Myocyte (in vitro differentiated cells): ENCODE data around the gene VEGFC. TPM values are rescaled to one million over a fixed set of nuclear protein-coding genes. Genes with fewer than 3 reads are reported as not detected.

Experiments
- DNase-seq: peaks from one replicate; pipeline ENCODE4 v3.0.0-alpha.2; 2012; ENCODE audit warnings: low read depth
- polyA plus RNA-seq: library from polyadenylated mRNA; unstranded; fragments of >200 nt; gene quantifications from one replicate; pipeline ENCODE4 v1.2.1, GENCODE V29; 2012; ENCODE audit warnings: missing spikeins
- total RNA-seq: library from RNA; depleted of rRNA; stranded (reverse); fragments of >200 nt; gene quantifications from 2 replicates; pipeline ENCODE4 v1.2.3, GENCODE V29; 2014

VEGFC gene
- 8.1 and 13.0 TPM in 2 replicates for total RNA-seq
- 13.4 TPM for polyA plus RNA-seq

DNA sequence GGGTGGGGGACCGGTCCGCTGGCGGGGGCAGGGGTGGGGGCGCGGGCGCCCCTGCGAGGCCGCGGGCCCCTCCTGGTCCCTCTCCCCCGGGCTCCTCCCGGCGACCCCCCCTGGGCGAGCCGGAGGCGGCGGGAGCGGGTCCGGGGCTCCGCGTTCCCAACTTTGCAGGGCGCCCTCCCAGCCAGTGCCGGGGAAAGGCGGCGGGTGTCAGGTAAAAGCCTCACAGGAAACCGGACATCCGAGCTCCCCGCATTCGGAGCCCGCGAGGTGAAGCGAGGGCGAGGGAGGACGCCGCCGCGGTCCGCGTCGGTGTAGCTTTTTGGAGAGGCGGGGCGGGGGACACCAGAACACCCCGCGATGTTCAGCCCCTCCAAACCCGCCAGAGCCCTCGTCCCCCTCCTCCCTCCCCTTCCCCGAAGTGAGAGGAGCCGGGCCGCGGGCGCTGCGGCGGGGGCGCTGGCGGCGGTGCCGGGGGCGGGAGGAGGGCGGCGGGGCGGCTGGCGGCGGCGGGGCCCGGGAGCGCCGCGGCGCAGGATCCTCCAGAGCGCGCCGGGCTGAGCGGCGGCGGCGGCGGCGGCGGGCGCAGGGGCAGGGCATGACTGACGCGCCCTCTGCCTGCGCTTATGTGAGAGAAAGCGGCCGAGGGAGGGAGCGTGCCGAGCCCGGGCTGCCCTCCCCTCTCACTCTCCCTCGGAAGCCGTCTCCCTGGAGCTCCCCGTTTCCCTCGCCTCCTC lies at the start of gene VEGFC:
Gene VEGFC, minus strand, starts transcription at position 597 of the 734 bp plus-strand sequence. CDS start 611 bp downstream, outside the sequence.
- DNase-seq = peak; percentile 84

- no peak for DNase-seq
Measured at GRCh38 chr4:176841711-176842112, 49.0 kb upstream of the VEGFC start.

- peak; percentile 72 for DNase-seq
Measured at GRCh38 chr4:176840166-176840565, 47.4 kb upstream of the VEGFC start.

DNA sequence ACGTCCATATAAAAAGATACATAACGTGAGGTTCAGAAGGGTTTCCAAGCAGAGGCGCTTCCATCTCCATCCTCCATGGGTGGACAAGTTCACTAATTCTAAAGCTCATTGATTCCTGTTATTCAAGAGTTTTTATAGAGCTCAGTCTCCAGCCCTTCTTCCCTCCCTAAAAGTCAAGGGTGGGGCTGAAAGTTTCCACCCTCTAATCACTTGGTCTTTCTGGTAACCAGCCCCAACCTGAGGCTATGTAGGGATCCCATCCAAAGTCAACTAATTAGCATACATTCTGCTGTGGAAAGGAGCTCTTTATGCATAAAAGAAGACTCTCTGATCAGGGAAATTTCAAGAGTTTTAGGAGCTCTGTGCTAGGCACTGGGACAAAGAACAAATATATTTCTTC lies 46.9 kb upstream of the VEGFC start:
- DNase-seq = no peak

DNA sequence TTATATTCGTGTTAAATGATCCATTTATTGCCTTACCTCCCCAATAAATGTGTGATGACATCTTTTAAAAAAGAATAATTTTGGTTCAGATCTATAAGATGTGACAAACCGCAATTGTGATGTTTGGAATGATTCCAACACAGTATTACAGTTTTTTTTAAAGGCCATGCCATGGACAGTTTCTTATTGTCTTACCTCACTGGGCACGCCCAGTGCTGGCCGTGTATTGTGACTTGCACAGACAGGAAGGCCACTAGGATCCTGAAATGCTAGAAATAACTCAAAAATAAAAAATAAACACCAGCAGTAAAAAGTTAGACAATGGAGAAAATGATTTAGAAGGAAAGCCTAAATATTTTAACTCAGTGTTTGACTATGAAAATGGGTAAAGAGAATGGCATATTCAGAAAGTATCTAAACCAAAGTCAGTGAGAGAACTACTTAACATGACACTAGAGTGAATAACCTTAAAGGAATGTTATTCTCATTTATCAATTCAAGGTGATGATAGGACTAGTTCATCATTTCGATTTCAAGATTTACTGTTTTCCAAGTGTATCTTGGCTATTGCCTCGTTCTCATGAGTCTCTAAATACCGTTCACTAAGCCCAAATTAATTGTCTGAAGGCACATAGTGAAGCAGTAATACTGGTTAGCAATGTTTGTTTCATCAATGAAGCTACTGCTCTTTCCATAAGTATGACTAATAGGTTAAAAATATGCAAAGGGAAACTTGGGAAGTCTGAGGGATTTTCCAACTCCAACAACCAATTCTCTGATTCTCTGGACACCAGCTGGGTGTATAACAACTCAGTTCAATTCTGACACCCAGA lies 46.1 kb upstream of the VEGFC start:
- DNase-seq = peak; percentile 49

DNA sequence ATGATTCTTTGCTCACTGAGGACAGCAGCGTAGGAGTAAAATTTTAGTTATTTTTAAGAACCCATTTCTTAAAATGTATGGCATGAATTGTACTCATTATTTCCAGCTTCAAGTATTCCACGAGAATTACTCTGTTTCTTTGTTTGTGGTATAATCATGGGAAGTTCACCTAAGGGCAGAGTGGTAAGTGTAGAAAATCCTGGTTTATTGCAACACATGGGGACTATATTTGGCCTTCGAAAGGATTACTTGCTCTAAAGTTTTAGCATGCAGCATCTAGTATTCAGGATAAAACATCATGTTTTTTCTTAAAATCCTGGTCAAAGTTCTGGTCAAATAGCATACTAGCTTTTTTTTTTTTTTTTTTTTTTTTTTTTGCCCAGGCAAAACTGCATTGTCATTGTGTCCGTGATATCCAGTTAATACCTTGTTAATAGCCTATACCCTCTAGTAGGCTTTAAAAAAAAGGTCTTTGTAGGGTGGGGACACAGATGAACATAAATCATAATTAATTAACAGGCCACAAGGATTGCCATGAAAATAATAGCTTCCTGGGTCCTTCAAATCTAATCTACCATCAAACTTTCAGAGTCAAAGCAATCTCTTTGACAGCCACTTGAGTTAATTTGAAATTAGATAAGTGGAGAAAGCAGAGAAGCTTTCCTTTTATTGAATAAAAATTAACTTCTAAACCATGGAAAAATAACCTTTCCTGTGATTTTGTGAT lies 44.6 kb upstream of the VEGFC start:
- peak; percentile 62 for DNase-seq

- no peak for DNase-seq
Measured at GRCh38 chr4:176834531-176834930, 41.8 kb upstream of the VEGFC start.

DNA sequence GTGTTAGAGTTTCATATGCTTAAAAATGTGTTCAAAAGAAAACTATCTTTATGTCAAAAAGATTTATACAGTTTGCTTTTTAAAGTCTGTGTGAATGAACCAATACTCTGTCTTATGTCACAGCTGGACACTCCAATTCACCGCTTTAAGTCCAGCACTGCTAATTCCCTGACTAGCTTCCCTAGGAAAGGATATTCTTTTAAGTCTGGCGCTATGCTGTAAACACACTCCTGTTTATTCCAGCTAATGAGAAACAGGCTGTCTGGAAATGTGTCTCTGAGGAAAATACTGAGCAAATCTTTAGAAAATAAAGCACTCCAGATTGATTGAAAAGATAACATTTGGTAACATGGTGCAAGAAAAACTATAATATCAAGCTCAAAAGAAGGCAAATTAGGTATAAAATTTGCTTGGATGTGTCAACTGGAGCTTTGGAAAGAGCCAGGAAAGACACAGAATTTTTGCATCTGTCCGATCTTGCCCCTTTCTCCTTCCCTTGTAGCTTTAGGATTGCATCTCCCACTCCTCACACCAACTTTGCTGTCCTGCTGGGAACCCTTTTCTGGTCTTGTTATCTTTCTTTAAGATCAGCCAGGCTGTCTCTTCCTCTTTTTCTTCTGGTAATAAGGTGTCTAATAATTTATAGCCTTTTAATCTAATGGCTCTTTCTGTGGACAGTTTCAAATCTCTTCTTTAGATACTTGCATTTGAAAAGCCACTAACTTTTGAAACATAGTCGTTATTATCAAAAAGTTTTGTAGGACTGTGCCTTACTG lies 40.9 kb upstream of the VEGFC start:
- DNase-seq = no peak

DNA sequence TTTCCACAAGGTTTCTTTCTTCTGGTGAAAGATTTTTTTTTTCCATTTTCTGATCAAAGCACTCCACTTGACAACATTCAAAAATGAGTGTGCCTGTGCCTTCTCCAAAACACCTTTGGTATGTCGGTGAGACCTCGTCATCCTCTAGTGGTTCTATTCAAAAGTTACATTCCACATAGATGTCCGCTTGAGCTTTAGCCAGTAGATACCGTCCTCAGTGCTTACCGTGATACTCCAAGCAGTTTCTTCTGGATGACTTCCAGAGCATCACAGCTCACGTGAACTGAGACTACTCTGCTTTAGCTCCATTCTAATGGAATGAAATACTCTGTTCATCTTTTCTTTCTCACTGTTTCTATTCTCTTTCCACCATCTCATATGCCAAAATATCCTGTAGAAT lies 38.2 kb upstream of the VEGFC start:
- DNase-seq = no peak

GRCh38 chr4:176825586-176825985 lies 32.9 kb upstream of the VEGFC start:
- DNase-seq = no peak

DNA sequence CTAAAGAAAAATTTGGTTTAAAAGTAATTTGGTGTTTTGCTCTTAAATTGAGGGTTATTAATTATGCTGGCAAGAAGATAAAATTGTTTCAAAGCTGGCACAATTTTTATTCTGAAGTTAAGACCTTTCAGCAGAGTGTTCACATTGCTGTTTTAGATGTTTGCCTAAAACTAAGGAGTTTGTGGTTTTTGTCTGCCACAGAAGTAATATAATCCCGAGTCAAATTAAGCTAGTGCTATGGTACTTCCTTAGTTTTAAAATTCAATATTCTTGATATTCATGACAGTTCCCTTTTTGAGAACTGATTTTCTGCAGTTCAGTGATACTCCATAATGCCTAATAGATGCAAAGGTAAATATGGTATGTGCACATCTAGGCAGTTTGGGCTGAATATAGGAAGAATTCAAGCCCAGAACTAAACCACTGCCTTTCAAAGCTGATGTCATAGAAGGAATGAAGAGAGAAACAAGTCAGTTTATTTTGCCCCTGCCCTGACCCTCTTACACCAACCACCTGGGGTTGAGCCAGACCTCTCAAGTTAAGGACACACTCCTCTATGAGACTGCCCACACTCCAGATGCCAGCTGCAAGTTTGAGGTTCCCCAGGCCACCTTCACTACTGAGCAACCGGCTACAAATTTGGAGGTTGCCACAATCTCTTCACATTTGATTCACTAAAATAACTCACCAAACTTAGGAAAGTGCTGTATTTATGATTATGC lies 32.1 kb upstream of the VEGFC start:
- DNase-seq = peak; percentile 76

DNA sequence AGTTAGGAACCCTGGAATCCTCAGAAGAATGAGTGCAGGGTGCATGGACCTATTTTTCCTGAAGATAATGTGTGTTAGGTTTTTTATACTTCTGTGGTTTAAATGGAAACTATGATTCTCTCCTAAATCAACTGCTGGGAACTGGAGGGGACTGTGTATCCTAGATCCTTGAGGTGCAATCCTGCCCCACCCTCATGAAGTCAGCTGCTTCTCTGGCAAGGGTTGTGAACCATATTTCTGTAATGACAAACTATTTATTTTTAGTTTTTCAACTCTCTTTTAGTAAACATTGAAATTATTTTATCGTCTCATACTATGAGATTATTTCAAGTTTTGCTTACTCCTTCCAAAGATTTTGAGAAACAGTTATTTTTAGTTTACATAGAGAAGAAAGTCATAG lies 25.8 kb upstream of the VEGFC start:
- peak; percentile 65 for DNase-seq

- DNase-seq = no peak
Measured at GRCh38 chr4:176817204-176817603, 24.5 kb upstream of the VEGFC start.

GRCh38 chr4:176814770-176815169 lies 22.0 kb upstream of the VEGFC start:
- DNase-seq = no peak

GRCh38 chr4:176810481-176811249 lies 17.9 kb upstream of the VEGFC start:
- no peak for DNase-seq

DNA sequence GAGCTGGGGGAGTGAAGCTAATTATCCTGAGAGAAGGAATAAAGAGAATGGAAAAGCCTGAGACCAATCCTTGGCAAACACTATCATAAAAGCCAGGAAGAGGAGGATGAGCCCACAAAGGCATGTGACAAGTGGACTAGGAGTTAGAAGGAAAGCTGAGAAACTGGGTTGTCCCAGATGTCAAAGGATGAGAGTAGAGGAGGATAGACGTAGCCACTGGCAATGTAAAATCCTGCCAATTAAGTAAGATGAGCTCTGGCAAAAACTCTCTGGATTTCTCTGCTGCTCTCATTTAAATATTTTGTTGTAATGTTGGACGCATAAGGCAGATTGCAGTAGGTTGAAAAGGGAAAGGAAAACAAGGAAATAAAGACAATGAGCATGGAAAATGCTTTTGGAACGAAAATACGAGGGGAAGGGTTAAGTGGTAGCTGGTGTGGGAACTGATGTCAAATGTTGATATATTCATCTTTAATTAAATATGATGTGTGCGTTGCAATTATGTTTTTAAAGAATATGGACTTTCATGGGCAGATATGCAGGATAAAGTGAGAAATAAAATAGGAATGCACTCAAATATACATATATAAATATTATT lies 14.2 kb upstream of the VEGFC start:
- no peak for DNase-seq

- peak; percentile 47 for DNase-seq
Measured at GRCh38 chr4:176805155-176805554, 12.4 kb upstream of the VEGFC start.

DNA sequence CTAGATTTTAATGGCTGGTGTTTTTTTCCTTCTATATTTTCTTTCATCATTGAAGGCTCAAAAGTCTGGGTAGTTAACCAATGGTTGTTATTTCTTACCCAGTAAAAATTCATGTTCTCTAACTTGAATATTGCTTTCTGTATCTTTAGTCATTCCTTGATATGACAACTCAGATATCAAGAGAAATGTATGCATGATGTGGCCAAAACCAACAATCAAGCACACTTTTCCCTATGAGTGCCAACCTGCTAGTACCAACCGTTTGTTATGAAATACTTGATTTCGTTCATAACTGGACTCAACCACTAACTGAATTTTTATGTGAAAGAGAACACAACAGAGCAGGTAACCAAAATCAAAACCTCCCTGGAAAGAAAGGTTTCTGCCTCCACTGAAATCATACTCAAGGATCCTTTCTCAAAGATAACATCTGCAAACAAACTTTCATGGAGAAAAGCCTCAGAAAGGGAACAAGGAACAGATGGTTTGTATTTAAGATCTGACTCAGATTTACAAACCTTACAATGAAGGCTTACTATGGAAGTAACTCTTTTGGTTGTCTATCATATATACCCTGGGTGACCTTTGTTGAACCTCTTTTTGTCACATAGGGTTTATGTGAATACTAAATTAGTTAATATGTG lies 8.3 kb upstream of the VEGFC start:
- no peak for DNase-seq

GRCh38 chr4:176799653-176800052 lies 6.9 kb upstream of the VEGFC start:
- DNase-seq = no peak
